ENCODE measurements around the gene TIMM29. TPM values are rescaled to one million over a fixed set of nuclear protein-coding genes. Genes with fewer than 3 reads are reported as not detected.

The TIMM29 gene
- total and polyA plus RNA-seq, 9 of the 15 experiments (the other 6 are each of a cell fraction or from before 2014, with no cell fraction given), result 2.4 to 29.4 (median 16.3) TPM

DNA sequence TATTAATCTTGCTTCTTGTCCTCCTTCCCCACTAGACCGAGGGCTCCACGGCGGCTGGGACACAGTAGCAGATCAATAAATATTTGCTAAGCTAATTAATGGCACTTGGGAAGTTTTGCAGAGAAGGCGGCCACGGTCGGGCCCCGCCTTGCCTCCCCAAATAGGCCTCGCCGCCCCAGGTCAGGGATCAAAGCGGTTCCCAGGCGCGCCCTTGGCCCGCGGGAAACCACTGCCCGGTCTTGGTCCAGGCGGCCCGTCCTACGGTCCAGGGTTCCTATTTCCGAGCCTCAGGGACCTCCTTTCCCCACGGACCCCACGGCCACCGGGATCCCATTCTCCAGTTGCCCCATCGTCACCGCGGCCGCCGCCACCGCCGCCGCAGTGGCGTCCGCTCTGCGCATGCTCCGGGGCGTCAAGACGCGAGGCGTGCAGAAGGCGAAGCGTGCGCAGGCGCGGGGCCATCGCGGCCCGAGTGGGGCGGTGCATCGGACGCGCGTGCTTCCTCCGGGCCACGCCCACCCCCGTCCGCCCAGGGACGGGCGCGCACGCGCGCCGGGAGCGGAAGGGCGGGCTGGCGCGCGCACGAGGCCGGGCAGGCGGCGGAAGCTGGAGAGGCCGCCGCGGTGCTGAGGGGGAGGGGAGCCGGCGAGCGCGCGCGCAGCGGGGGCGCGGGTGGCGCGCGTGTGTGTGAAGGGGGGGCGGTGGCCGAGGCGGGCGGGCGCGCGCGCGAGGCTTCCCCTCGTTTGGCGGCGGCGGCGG, 31.9 kb downstream of the TIMM29 start, which contains the start of gene SMARCA4 (continued):
- TF ChIP-seq HDAC1 (IDR thresholded peaks at IDR 0.05) (peak in 1 of 2 experiments; percentile 54; a peak in 1 of 4 replicates), SRF (CRISPR knock-in tag; IDR thresholded peaks at IDR 0.05) (peak in 1 of 2 experiments; percentile 65; a peak in 2 of 4 replicates), ZNF507 (tag; conservative IDR thresholded peaks at IDR 0.05) (no peak), ZNF561 (CRISPR knock-in tag; conservative IDR thresholded peaks at IDR 0.05) (no peak), ZNF354B (CRISPR knock-in tag; IDR thresholded peaks at IDR 0.05) (no peak), CHCHD3 (CRISPR knock-in tag; IDR thresholded peaks at IDR 0.05) (peak; percentile 77; the same call in 1 of the 2 replicates), NFIX (CRISPR knock-in tag; IDR thresholded peaks at IDR 0.05; ENCODE audit: low read depth) (no peak), NFIC (IDR thresholded peaks at IDR 0.05) (peak; percentile 36; the same call in 1 of the 2 replicates)
- TF ChIP-seq, protein P1, sequence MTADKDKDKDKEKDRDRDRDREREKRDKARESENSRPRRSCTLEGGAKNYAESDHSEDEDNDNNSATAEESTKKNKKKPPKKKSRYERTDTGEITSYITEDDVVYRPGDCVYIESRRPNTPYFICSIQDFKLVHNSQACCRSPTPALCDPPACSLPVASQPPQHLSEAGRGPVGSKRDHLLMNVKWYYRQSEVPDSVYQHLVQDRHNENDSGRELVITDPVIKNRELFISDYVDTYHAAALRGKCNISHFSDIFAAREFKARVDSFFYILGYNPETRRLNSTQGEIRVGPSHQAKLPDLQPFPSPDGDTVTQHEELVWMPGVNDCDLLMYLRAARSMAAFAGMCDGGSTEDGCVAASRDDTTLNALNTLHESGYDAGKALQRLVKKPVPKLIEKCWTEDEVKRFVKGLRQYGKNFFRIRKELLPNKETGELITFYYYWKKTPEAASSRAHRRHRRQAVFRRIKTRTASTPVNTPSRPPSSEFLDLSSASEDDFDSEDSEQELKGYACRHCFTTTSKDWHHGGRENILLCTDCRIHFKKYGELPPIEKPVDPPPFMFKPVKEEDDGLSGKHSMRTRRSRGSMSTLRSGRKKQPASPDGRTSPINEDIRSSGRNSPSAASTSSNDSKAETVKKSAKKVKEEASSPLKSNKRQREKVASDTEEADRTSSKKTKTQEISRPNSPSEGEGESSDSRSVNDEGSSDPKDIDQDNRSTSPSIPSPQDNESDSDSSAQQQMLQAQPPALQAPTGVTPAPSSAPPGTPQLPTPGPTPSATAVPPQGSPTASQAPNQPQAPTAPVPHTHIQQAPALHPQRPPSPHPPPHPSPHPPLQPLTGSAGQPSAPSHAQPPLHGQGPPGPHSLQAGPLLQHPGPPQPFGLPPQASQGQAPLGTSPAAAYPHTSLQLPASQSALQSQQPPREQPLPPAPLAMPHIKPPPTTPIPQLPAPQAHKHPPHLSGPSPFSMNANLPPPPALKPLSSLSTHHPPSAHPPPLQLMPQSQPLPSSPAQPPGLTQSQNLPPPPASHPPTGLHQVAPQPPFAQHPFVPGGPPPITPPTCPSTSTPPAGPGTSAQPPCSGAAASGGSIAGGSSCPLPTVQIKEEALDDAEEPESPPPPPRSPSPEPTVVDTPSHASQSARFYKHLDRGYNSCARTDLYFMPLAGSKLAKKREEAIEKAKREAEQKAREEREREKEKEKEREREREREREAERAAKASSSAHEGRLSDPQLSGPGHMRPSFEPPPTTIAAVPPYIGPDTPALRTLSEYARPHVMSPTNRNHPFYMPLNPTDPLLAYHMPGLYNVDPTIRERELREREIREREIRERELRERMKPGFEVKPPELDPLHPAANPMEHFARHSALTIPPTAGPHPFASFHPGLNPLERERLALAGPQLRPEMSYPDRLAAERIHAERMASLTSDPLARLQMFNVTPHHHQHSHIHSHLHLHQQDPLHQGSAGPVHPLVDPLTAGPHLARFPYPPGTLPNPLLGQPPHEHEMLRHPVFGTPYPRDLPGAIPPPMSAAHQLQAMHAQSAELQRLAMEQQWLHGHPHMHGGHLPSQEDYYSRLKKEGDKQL (CRISPR knock-in tag; IDR thresholded peaks at IDR 0.05; ENCODE audit: borderline replicate concordance), result no peak
- TF ChIP-seq, protein P2, sequence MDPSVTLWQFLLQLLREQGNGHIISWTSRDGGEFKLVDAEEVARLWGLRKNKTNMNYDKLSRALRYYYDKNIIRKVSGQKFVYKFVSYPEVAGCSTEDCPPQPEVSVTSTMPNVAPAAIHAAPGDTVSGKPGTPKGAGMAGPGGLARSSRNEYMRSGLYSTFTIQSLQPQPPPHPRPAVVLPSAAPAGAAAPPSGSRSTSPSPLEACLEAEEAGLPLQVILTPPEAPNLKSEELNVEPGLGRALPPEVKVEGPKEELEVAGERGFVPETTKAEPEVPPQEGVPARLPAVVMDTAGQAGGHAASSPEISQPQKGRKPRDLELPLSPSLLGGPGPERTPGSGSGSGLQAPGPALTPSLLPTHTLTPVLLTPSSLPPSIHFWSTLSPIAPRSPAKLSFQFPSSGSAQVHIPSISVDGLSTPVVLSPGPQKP (CRISPR knock-in tag; IDR thresholded peaks at IDR 0.05), result no peak
- TF ChIP-seq, protein P3, sequence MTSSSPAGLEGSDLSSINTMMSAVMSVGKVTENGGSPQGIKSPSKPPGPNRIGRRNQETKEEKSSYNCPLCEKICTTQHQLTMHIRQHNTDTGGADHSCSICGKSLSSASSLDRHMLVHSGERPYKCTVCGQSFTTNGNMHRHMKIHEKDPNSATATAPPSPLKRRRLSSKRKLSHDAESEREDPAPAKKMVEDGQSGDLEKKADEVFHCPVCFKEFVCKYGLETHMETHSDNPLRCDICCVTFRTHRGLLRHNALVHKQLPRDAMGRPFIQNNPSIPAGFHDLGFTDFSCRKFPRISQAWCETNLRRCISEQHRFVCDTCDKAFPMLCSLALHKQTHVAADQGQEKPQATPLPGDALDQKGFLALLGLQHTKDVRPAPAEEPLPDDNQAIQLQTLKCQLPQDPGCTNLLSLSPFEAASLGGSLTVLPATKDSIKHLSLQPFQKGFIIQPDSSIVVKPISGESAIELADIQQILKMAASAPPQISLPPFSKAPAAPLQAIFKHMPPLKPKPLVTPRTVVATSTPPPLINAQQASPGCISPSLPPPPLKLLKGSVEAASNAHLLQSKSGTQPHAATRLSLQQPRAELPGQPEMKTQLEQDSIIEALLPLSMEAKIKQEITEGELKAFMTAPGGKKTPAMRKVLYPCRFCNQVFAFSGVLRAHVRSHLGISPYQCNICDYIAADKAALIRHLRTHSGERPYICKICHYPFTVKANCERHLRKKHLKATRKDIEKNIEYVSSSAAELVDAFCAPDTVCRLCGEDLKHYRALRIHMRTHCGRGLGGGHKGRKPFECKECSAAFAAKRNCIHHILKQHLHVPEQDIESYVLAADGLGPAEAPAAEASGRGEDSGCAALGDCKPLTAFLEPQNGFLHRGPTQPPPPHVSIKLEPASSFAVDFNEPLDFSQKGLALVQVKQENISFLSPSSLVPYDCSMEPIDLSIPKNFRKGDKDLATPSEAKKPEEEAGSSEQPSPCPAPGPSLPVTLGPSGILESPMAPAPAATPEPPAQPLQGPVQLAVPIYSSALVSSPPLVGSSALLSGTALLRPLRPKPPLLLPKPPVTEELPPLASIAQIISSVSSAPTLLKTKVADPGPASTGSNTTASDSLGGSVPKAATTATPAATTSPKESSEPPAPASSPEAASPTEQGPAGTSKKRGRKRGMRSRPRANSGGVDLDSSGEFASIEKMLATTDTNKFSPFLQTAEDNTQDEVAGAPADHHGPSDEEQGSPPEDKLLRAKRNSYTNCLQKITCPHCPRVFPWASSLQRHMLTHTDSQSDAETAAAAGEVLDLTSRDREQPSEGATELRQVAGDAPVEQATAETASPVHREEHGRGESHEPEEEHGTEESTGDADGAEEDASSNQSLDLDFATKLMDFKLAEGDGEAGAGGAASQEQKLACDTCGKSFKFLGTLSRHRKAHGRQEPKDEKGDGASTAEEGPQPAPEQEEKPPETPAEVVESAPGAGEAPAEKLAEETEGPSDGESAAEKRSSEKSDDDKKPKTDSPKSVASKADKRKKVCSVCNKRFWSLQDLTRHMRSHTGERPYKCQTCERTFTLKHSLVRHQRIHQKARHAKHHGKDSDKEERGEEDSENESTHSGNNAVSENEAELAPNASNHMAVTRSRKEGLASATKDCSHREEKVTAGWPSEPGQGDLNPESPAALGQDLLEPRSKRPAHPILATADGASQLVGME (CRISPR knock-in tag; IDR thresholded peaks at IDR 0.05), result no peak
- TF ChIP-seq, protein P4, sequence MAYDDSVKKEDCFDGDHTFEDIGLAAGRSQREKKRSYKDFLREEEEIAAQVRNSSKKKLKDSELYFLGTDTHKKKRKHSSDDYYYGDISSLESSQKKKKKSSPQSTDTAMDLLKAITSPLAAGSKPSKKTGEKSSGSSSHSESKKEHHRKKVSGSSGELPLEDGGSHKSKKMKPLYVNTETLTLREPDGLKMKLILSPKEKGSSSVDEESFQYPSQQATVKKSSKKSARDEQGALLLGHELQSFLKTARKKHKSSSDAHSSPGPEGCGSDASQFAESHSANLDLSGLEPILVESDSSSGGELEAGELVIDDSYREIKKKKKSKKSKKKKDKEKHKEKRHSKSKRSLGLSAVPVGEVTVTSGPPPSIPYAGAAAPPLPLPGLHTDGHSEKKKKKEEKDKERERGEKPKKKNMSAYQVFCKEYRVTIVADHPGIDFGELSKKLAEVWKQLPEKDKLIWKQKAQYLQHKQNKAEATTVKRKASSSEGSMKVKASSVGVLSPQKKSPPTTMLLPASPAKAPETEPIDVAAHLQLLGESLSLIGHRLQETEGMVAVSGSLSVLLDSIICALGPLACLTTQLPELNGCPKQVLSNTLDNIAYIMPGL (CRISPR knock-in tag; IDR thresholded peaks at IDR 0.05), result peak; percentile 65; the same call in 1 of the 2 replicates

Data from K562 (cell line).